SU-DHL-6 (cell line): ENCODE measurements around the gene PCDHGA12.
"Not testable (repeated sequence)": the region's sequence is repeated elsewhere in the genome, so short reads cannot be mapped to it uniquely, and the experiment has no call there.

Source experiments
- H2AFZ ChIP-seq: fragments of 200-600 bp; sonication (generic); 2 replicates; pipeline ENCODE4 v1.6.1; 2014; ENCODE audit warnings: low read depth, mild to moderate bottlenecking, moderate library complexity, mixed read lengths, antibody characterized with exemption, low read length; ENCODE audit not compliant: severe bottlenecking
- H3F3A ChIP-seq: fragments of 200-600 bp; shearing (Covaris generic); 2 replicates; pipeline ENCODE4 v1.6.0; 2016; ENCODE audit warnings: antibody characterized with exemption, mild to moderate bottlenecking; ENCODE audit not compliant: insufficient read depth
- H3K27ac ChIP-seq: fragments of 200-600 bp; sonication (generic); 2 replicates; pipeline ENCODE4 v1.5.1; 2016; ENCODE audit warnings: low read depth, mild to moderate bottlenecking, low read length, moderate library complexity, mixed read lengths
- H3K27me3 ChIP-seq: fragments of 200-600 bp; sonication (generic), shearing (Covaris generic); 2 replicates; pipeline ENCODE4 v1.6.0; 2014; ENCODE audit warnings: mild to moderate bottlenecking, low read length
- H3K36me3 ChIP-seq: fragments of 200-600 bp; sonication (generic); 2 replicates; pipeline ENCODE4 v1.6.1; 2014; ENCODE audit warnings: mild to moderate bottlenecking, low read length, mixed read lengths
- H3K4me2 ChIP-seq: fragments of 300-600, 200-600 bp; shearing (Covaris generic), sonication (generic); 2 replicates; pipeline ENCODE4 v1.6.0; 2014; ENCODE audit warnings: low read length, low read depth, mild to moderate bottlenecking; ENCODE audit not compliant: poor library complexity, severe bottlenecking
- H3K4me3 ChIP-seq: fragments of 200-600 bp; sonication (generic); 2 replicates; pipeline ENCODE4 v1.5.1; 2014; ENCODE audit warnings: antibody characterized with exemption, low read length, mild to moderate bottlenecking, mixed read lengths; ENCODE audit not compliant: insufficient read depth, poor library complexity, severe bottlenecking
- H3K79me2 ChIP-seq: fragments of 200-600 bp; sonication (generic); 2 replicates; pipeline ENCODE4 v1.6.1; 2014; ENCODE audit warnings: mild to moderate bottlenecking, low read length, moderate library complexity; ENCODE audit not compliant: insufficient read depth
- H3K9ac ChIP-seq: fragments of 200-600 bp; sonication (generic); 2 replicates; pipeline ENCODE4 v1.7.0; 2014; ENCODE audit warnings: mild to moderate bottlenecking, low read length
- H3K9me2 ChIP-seq: fragments of 200-600 bp; sonication (generic); replicated peaks from 2 replicates; pipeline ENCODE4 v1.6.1; 2014; ENCODE audit warnings: low read length; ENCODE audit not compliant: insufficient read depth
- H3K9me3 ChIP-seq: fragments of 200-600 bp; sonication (generic); 2 replicates; pipeline ENCODE4 v1.6.1; 2014; ENCODE audit warnings: low read length, mixed read lengths; ENCODE audit not compliant: insufficient read depth
- H4K20me1 ChIP-seq: fragments of 200-600 bp; sonication (generic); 2 replicates; pipeline ENCODE4 v1.6.1; 2014; ENCODE audit warnings: low read depth, mild to moderate bottlenecking, antibody characterized with exemption, low read length, moderate library complexity, mixed read lengths
- CTCF ChIP-seq: fragments of 200-600 bp; sonication (generic); IDR thresholded peaks from one replicate; pipeline ENCODE4 v1.5.1; 2017; ENCODE audit warnings: antibody characterized with exemption, mild to moderate bottlenecking, low read length, moderate library complexity; ENCODE audit not compliant: insufficient read depth, poor library complexity, severe bottlenecking
- EZH2phosphoT487 ChIP-seq: fragments of 200-600 bp; sonication (generic), shearing (Covaris generic); conservative IDR thresholded peaks from 2 replicates; pipeline ENCODE4 v1.6.1; 2018; ENCODE audit warnings: mild to moderate bottlenecking, antibody characterized with exemption, low read length, moderate library complexity, mixed read lengths

Gene PCDHGA12

DNA sequence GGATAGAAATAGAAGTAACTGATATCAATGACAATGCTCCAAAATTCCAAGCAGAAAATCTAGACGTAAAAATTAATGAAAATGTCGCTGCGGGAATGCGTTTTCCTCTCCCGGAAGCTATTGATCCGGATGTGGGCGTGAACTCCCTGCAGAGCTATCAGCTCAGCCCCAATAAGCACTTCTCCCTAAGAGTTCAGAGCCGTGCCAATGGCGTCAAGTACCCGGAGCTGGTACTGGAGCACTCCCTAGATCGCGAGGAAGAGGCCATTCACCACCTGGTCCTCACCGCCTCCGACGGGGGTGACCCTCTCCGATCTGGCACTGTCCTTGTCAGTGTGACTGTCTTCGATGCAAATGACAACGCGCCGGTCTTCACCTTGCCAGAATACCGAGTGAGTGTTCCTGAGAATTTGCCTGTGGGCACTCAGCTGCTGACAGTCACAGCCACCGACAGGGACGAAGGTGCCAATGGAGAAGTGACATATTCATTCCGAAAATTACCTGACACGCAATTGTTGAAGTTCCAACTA is 16.7 kb upstream of the PCDHGA12 start:
- H3F3A ChIP-seq: 0 out of 2 replicates have a peak, but pooled peaks cover 5% of the 10 kb centered on the region
- no peak overlapping the region for H2AFZ ChIP-seq
- H3K79me2 ChIP-seq: 0 out of 2 replicates have a peak, but pooled peaks cover 3% of the 10 kb centered on the region
- no peak overlapping the region for H3K9ac ChIP-seq
- H3K9me2 ChIP-seq: no peaks in the 10 kb centered on the region
- H3K27me3 ChIP-seq: no peaks in the 10 kb centered on the region
- no peak overlapping the region for H3K4me3 ChIP-seq
- H3K4me2 ChIP-seq: no peak overlapping the region
- no peaks in the 10 kb centered on the region for H4K20me1 ChIP-seq
- no peaks in the 10 kb centered on the region for H3K36me3 ChIP-seq
- no peak for TF ChIP-seq CTCF
- TF ChIP-seq EZH2phosphoT487: no peak
- no peak overlapping the region for H3K27ac ChIP-seq
- H3K9me3 ChIP-seq: peaks cover 12% of the 10 kb centered on the region; the same call in 1 of the 2 replicates

DNA sequence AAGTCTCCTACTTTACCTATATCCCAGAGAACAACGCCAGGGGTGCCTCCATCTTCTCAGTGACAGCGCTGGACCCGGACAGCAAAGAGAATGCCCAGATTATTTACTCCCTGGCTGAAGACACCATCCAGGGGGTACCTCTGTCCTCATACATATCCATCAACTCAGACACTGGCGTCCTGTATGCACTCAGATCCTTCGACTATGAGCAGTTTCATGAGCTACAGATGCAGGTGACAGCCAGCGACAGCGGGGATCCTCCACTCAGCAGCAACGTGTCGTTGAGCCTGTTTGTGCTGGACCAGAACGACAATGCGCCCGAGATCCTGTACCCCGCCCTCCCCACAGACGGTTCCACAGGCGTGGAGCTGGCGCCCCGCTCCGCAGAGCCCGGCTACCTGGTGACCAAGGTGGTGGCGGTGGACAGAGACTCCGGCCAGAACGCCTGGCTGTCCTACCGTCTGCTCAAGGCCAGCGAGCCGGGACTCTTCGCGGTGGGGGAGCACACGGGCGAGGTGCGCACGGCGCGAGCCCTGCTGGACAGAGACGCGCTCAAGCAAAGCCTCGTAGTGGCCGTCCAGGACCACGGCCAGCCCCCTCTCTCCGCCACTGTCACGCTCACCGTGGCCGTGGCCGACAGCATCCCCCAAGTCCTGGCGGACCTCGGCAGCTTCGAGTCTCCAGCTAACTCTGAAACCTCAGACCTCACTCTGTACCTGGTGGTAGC is 15.6 kb upstream of the PCDHGA12 start:
- H3K79me2 ChIP-seq, H3K9ac ChIP-seq, H3K27me3 ChIP-seq, H2AFZ ChIP-seq, H3K4me2 ChIP-seq, H3K27ac ChIP-seq, H3F3A ChIP-seq, H3K9me3 ChIP-seq, H3K36me3 ChIP-seq, H4K20me1 ChIP-seq, H3K9me2 ChIP-seq, H3K4me3 ChIP-seq: not testable (repeated sequence)

- peaks cover 10% of the 10 kb centered on the region; the same call in 1 of the 2 replicates for H3K9me3 ChIP-seq
- not testable (repeated sequence) for H3K27me3 ChIP-seq, H4K20me1 ChIP-seq, H3K4me3 ChIP-seq, H3K27ac ChIP-seq, H3K36me3 ChIP-seq, H3K9ac ChIP-seq, H2AFZ ChIP-seq, H3K9me2 ChIP-seq, H3K4me2 ChIP-seq, H3K79me2 ChIP-seq, H3F3A ChIP-seq
These were observed 15.1 kb upstream of the PCDHGA12 start for GRCh38 chr5:141415275-141415618.

DNA sequence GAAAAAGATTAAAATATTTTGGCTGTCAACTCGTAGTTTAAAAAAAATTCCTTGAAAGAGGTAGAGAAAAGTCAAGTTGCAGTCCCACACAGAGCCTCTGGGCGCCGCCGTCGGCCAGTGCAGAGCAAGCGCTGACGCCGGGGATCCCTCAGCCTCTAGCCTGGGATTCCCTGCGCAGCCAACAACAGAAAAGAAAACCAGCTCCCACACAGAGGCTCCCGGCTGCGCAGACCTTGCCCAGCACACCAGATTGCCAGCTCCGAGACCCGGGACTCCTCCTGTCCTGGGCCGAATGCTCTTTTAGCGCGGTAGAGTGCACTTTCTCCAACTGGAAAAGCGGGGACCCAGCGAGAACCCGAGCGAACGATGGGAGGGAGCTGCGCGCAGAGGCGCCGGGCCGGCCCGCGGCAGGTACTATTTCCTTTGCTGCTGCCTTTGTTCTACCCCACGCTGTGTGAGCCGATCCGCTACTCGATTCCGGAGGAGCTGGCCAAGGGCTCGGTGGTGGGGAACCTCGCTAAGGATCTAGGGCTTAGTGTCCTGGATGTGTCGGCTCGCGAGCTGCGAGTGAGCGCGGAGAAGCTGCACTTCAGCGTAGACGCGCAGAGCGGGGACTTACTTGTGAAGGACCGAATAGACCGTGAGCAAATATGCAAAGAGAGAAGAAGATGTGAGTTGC is 12.7 kb upstream of the PCDHGA12 start, which contains the start of gene PCDHGB7:
PCDHGB7 (plus strand) TSS at position 184 of the 679 bp plus-strand sequence; CDS start at position 367, 183 bp downstream.
- H3K27me3 ChIP-seq, H3K79me2 ChIP-seq, H3F3A ChIP-seq, H3K4me2 ChIP-seq, H3K36me3 ChIP-seq, H4K20me1 ChIP-seq, H3K9me2 ChIP-seq, H3K4me3 ChIP-seq, H3K27ac ChIP-seq, H2AFZ ChIP-seq, H3K9ac ChIP-seq: not testable (repeated sequence)
- peaks cover 13% of the 10 kb centered on the region; the same call in 1 of the 2 replicates for H3K9me3 ChIP-seq
- TF ChIP-seq CTCF: peak; percentile 21
